Breast epithelium (tissue), 3 donors: ENCODE measurements around the gene SCN1A.

ENCODE experiments used
- POLR2A ChIP-seq: fragments of 450-650 bp; IDR thresholded peaks from one replicate; pipeline ENCODE4 v1.6.1; 2016; ENCODE audit warnings: antibody characterized with exemption, mild to moderate bottlenecking, moderate library complexity
- POLR2AphosphoS5 ChIP-seq, 3 donors: sonication (generic); formaldehyde crosslinking; IDR thresholded peaks; one replicate each; pipeline ENCODE4 v1.6.1; 2017; ENCODE audit warnings: antibody characterized with exemption in 3 of 3

DNA sequence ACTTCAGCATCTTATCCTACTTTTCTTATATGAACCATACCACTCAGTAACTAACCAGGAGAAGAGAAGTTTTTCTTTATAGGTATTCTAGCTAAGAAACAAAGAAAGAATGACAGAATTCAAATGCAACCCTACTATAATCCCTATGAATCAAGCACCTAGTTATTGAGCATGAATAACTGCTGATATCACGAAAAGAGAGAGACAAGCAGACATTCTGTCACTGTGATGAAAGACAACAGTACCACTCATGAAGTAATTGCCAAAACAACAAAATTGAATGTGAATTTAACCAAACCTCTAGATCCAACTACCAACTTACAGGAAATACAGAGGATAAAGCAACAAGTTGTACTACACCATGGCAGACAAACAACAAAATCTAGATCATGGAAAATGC, 189.6 kb downstream of the SCN1A start:
- TF ChIP-seq POLR2A (no peak), POLR2AphosphoS5 (IDR thresholded peaks at IDR 0.05) (no peak)
